Measurements from ENCODE around the gene TMEM232. TPM values are rescaled to one million over a fixed set of nuclear protein-coding genes. Genes with fewer than 3 reads are reported as not detected.

Gene TMEM232
- total and polyA plus RNA-seq, 9 of the 15 experiments (the other 6 are each of a cell fraction or from before 2014, with no cell fraction given), result 0.09 to 2.2 (median 0.41) TPM

- TF ChIP-seq, protein P1, sequence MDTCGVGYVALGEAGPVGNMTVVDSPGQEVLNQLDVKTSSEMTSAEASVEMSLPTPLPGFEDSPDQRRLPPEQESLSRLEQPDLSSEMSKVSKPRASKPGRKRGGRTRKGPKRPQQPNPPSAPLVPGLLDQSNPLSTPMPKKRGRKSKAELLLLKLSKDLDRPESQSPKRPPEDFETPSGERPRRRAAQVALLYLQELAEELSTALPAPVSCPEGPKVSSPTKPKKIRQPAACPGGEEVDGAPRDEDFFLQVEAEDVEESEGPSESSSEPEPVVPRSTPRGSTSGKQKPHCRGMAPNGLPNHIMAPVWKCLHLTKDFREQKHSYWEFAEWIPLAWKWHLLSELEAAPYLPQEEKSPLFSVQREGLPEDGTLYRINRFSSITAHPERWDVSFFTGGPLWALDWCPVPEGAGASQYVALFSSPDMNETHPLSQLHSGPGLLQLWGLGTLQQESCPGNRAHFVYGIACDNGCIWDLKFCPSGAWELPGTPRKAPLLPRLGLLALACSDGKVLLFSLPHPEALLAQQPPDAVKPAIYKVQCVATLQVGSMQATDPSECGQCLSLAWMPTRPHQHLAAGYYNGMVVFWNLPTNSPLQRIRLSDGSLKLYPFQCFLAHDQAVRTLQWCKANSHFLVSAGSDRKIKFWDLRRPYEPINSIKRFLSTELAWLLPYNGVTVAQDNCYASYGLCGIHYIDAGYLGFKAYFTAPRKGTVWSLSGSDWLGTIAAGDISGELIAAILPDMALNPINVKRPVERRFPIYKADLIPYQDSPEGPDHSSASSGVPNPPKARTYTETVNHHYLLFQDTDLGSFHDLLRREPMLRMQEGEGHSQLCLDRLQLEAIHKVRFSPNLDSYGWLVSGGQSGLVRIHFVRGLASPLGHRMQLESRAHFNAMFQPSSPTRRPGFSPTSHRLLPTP (IDR thresholded peaks at IDR 0.05; ENCODE audit: borderline replicate concordance, extremely low read depth, insufficient read length), result no peak
- no peak for TF ChIP-seq CBFB (CRISPR knock-in tag; IDR thresholded peaks at IDR 0.05)
- TF ChIP-seq ZNF3 (CRISPR knock-in tag; IDR thresholded peaks at IDR 0.05), result no peak
- TF ChIP-seq CC2D1A (IDR thresholded peaks at IDR 0.05), result no peak
- TF ChIP-seq FOXK1 (CRISPR knock-in tag; IDR thresholded peaks at IDR 0.05; ENCODE audit: borderline replicate concordance), result no peak
- no peak for TF ChIP-seq ZNF41 (CRISPR knock-in tag; conservative IDR thresholded peaks at IDR 0.05)
- no peak for TF ChIP-seq LEF1 (IDR thresholded peaks at IDR 0.05)
- TF ChIP-seq RAD51 (IDR thresholded peaks at IDR 0.05; ENCODE audit: borderline replicate concordance, low read depth), result peak; percentile 86
- no peak for TF ChIP-seq ID3 (CRISPR knock-in tag; IDR thresholded peaks at IDR 0.05)
- TF ChIP-seq ID3 (tag; IDR thresholded peaks at IDR 0.05), result no peak
- peak; percentile 87 for TF ChIP-seq TOE1 (IDR thresholded peaks at IDR 0.05; ENCODE audit: borderline replicate concordance)
- TF ChIP-seq TOE1 (CRISPR knock-in tag; IDR thresholded peaks at IDR 0.05; ENCODE audit: borderline replicate concordance, low read depth), result no peak
These were observed at the start of gene TMEM232 (continued) for GRCh38 chr5:110726249-110727024.
